ENCODE data around the gene IFI35.

IFI35 gene

GRCh38 chr17:43026595-43026994, 20.0 kb downstream of the IFI35 start:
- Histone ChIP-seq H3K4me1 (ENCODE audit: insufficient read depth, low read length) (peaks cover 22% of the 10 kb centered on the region), H3K9ac (ENCODE audit: low read depth, low read length) (no peak overlapping the region; the same call in 1 of the 2 replicates), H3K4me3 (ENCODE audit: low read length) (no peak overlapping the region; the same call in 1 of the 2 replicates), H3K36me3 (ENCODE audit: insufficient read depth, low read depth, low read length) (peaks cover 16% of the 10 kb centered on the region; the same call in 1 of the 2 replicates), H3K27me3 (ENCODE audit: insufficient read depth, low read length) (no peaks in the 10 kb centered on the region), H3K9me3 (ENCODE audit: insufficient read depth, low read depth, low read length) (no peaks in the 10 kb centered on the region), H3K27ac (ENCODE audit: low read length) (no peak overlapping the region)

- no peaks in the 10 kb centered on the region for H3K9me3 ChIP-seq (ENCODE audit: insufficient read depth, low read depth, low read length)
- peak overlapping the region; percentile 55 for H3K4me3 ChIP-seq (ENCODE audit: low read length)
- peaks cover 22% of the 10 kb centered on the region for H3K4me1 ChIP-seq (ENCODE audit: insufficient read depth, low read length)
- no peaks in the 10 kb centered on the region for H3K27me3 ChIP-seq (ENCODE audit: insufficient read depth, low read length)
- peak overlapping the region; percentile 64; the same call in 1 of the 2 replicates for H3K9ac ChIP-seq (ENCODE audit: low read depth, low read length)
- H3K27ac ChIP-seq (ENCODE audit: low read length), result peak overlapping the region; percentile 71
- H3K36me3 ChIP-seq (ENCODE audit: insufficient read depth, low read depth, low read length), result peaks cover 16% of the 10 kb centered on the region; the same call in 1 of the 2 replicates
These were observed 20.8 kb downstream of the IFI35 start for GRCh38 chr17:43027091-43028032.

GRCh38 chr17:43028221-43028861, 21.8 kb downstream of the IFI35 start:
- Histone ChIP-seq H3K27ac (ENCODE audit: low read length) (no peak overlapping the region), H3K4me1 (ENCODE audit: insufficient read depth, low read length) (peaks cover 23% of the 10 kb centered on the region), H3K36me3 (ENCODE audit: insufficient read depth, low read depth, low read length) (peaks cover 16% of the 10 kb centered on the region; the same call in 1 of the 2 replicates), H3K9ac (ENCODE audit: low read depth, low read length) (no peak overlapping the region; the same call in 1 of the 2 replicates), H3K9me3 (ENCODE audit: insufficient read depth, low read depth, low read length) (no peaks in the 10 kb centered on the region), H3K27me3 (ENCODE audit: insufficient read depth, low read length) (no peaks in the 10 kb centered on the region), H3K4me3 (ENCODE audit: low read length) (peak overlapping the region; percentile 55; the same call in 1 of the 2 replicates)

- Histone ChIP-seq H3K4me1 (ENCODE audit: insufficient read depth, low read length) (peaks cover 41% of the 10 kb centered on the region), H3K27me3 (ENCODE audit: insufficient read depth, low read length) (no peaks in the 10 kb centered on the region), H3K4me3 (ENCODE audit: low read length) (no peak overlapping the region), H3K36me3 (ENCODE audit: insufficient read depth, low read depth, low read length) (peaks cover 16% of the 10 kb centered on the region; the same call in 1 of the 2 replicates), H3K9me3 (ENCODE audit: insufficient read depth, low read depth, low read length) (no peaks in the 10 kb centered on the region), H3K27ac (ENCODE audit: low read length) (no peak overlapping the region), H3K9ac (ENCODE audit: low read depth, low read length) (no peak overlapping the region)
These were observed 23.7 kb downstream of the IFI35 start for GRCh38 chr17:43030137-43030767.

- Histone ChIP-seq H3K4me1 (ENCODE audit: insufficient read depth, low read length) (peaks cover 44% of the 10 kb centered on the region), H3K27me3 (ENCODE audit: insufficient read depth, low read length) (no peaks in the 10 kb centered on the region), H3K9me3 (ENCODE audit: insufficient read depth, low read depth, low read length) (no peaks in the 10 kb centered on the region), H3K9ac (ENCODE audit: low read depth, low read length) (peak overlapping the region; percentile 24; the same call in 1 of the 2 replicates), H3K4me3 (ENCODE audit: low read length) (no peak overlapping the region), H3K27ac (ENCODE audit: low read length) (no peak overlapping the region), H3K36me3 (ENCODE audit: insufficient read depth, low read depth, low read length) (peaks cover 16% of the 10 kb centered on the region; the same call in 1 of the 2 replicates)
These were observed 25.1 kb downstream of the IFI35 start for GRCh38 chr17:43031666-43032065.

GRCh38 chr17:43033948-43034881, 27.6 kb downstream of the IFI35 start:
- peaks cover 30% of the 10 kb centered on the region for H3K4me1 ChIP-seq (ENCODE audit: insufficient read depth, low read length)
- peak overlapping the region; percentile 70; the same call in 1 of the 2 replicates for H3K9ac ChIP-seq (ENCODE audit: low read depth, low read length)
- H3K27ac ChIP-seq (ENCODE audit: low read length), result peak overlapping the region; percentile 22
- H3K27me3 ChIP-seq (ENCODE audit: insufficient read depth, low read length), result no peaks in the 10 kb centered on the region
- H3K9me3 ChIP-seq (ENCODE audit: insufficient read depth, low read depth, low read length), result no peaks in the 10 kb centered on the region
- H3K36me3 ChIP-seq (ENCODE audit: insufficient read depth, low read depth, low read length), result peaks cover 1% of the 10 kb centered on the region; the same call in 1 of the 2 replicates
- peak overlapping the region; percentile 44 for H3K4me3 ChIP-seq (ENCODE audit: low read length)

- Histone ChIP-seq H3K27me3 (ENCODE audit: insufficient read depth, low read length) (no peaks in the 10 kb centered on the region), H3K36me3 (ENCODE audit: insufficient read depth, low read depth, low read length) (no peaks in the 10 kb centered on the region), H3K4me1 (ENCODE audit: insufficient read depth, low read length) (peaks cover 32% of the 10 kb centered on the region), H3K27ac (ENCODE audit: low read length) (no peak overlapping the region), H3K9me3 (ENCODE audit: insufficient read depth, low read depth, low read length) (no peaks in the 10 kb centered on the region), H3K9ac (ENCODE audit: low read depth, low read length) (peak overlapping the region; percentile 70; the same call in 1 of the 2 replicates), H3K4me3 (ENCODE audit: low read length) (peak overlapping the region; percentile 44)
These were observed 28.3 kb downstream of the IFI35 start for GRCh38 chr17:43034894-43035293.

GRCh38 chr17:43039646-43040045, 33.1 kb downstream of the IFI35 start:
- Histone ChIP-seq H3K27me3 (ENCODE audit: insufficient read depth, low read length) (no peaks in the 10 kb centered on the region), H3K4me3 (ENCODE audit: low read length) (no peak overlapping the region), H3K9ac (ENCODE audit: low read depth, low read length) (no peak overlapping the region), H3K9me3 (ENCODE audit: insufficient read depth, low read depth, low read length) (no peaks in the 10 kb centered on the region), H3K27ac (ENCODE audit: low read length) (no peak overlapping the region), H3K4me1 (ENCODE audit: insufficient read depth, low read length) (peaks cover 49% of the 10 kb centered on the region), H3K36me3 (ENCODE audit: insufficient read depth, low read depth, low read length) (peaks cover 5% of the 10 kb centered on the region; the same call in 1 of the 2 replicates)

GRCh38 chr17:43040655-43041054, 34.1 kb downstream of the IFI35 start:
- Histone ChIP-seq H3K27ac (ENCODE audit: low read length) (peak overlapping the region; percentile 15), H3K4me1 (ENCODE audit: insufficient read depth, low read length) (peaks cover 39% of the 10 kb centered on the region), H3K9ac (ENCODE audit: low read depth, low read length) (no peak overlapping the region; the same call in none of the 2 replicates), H3K9me3 (ENCODE audit: insufficient read depth, low read depth, low read length) (no peaks in the 10 kb centered on the region), H3K36me3 (ENCODE audit: insufficient read depth, low read depth, low read length) (peaks cover 6% of the 10 kb centered on the region; the same call in 1 of the 2 replicates), H3K4me3 (ENCODE audit: low read length) (no peak overlapping the region), H3K27me3 (ENCODE audit: insufficient read depth, low read length) (no peaks in the 10 kb centered on the region)

GRCh38 chr17:43042025-43042628, 35.5 kb downstream of the IFI35 start:
- Histone ChIP-seq H3K9ac (ENCODE audit: low read depth, low read length) (peak overlapping the region; percentile 32; the same call in 1 of the 2 replicates), H3K4me3 (ENCODE audit: low read length) (peak overlapping the region; percentile 9; the same call in 1 of the 2 replicates), H3K27ac (ENCODE audit: low read length) (peak overlapping the region; percentile 72), H3K36me3 (ENCODE audit: insufficient read depth, low read depth, low read length) (peaks cover 11% of the 10 kb centered on the region; the same call in 1 of the 2 replicates), H3K27me3 (ENCODE audit: insufficient read depth, low read length) (no peaks in the 10 kb centered on the region), H3K4me1 (ENCODE audit: insufficient read depth, low read length) (peaks cover 35% of the 10 kb centered on the region), H3K9me3 (ENCODE audit: insufficient read depth, low read depth, low read length) (no peaks in the 10 kb centered on the region)

All from iPS-20b (cell line).